NCI-H2029 (cell line): Measurements from ENCODE around the gene MRTFB.

Experiments used
- DNase-seq: peaks from one replicate; lab custom pipeline; 2025; lab: John Stamatoyannopoulos, UW

MRTFB gene

GRCh38 chr16:14285513-14286367 lies 214.6 kb downstream of the MRTFB start:
- DNase-seq: peak; percentile 75

- no peak for DNase-seq
Measured at GRCh38 chr16:14286368-14287230, 215.5 kb downstream of the MRTFB start.

- peak; percentile 32 for DNase-seq
Measured at GRCh38 chr16:14289692-14290340, 218.7 kb downstream of the MRTFB start.

- DNase-seq: no peak
Measured at GRCh38 chr16:14291286-14291685, 220.2 kb downstream of the MRTFB start.

- DNase-seq: no peak
Measured at GRCh38 chr16:14292051-14292825, 221.1 kb downstream of the MRTFB start.

- DNase-seq: no peak
Measured at GRCh38 chr16:14296663-14297062, 225.5 kb downstream of the MRTFB start.

GRCh38 chr16:14298374-14299122 lies 227.4 kb downstream of the MRTFB start:
- no peak for DNase-seq

- DNase-seq: peak; percentile 52
Measured at GRCh38 chr16:14300705-14301168, 229.6 kb downstream of the MRTFB start.

- DNase-seq: no peak
Measured at GRCh38 chr16:14301169-14302030, 230.3 kb downstream of the MRTFB start.

- DNase-seq: peak; percentile 61
Measured at GRCh38 chr16:14302031-14302398, 230.9 kb downstream of the MRTFB start.

- DNase-seq: no peak
Measured at GRCh38 chr16:14302399-14303181, 231.5 kb downstream of the MRTFB start.

- DNase-seq: no peak
Measured at GRCh38 chr16:14303182-14303618, 232.1 kb downstream of the MRTFB start.

GRCh38 chr16:14303639-14304394 lies 232.7 kb downstream of the MRTFB start:
- DNase-seq: no peak

- no peak for DNase-seq
Measured at GRCh38 chr16:14304891-14305460, 233.9 kb downstream of the MRTFB start.

GRCh38 chr16:14306485-14307058 lies 235.5 kb downstream of the MRTFB start:
- no peak for DNase-seq

- no peak for DNase-seq
Measured at GRCh38 chr16:14307059-14307526, 236.0 kb downstream of the MRTFB start.
